HepG2 (cell line): Measurements from ENCODE around the gene ANLN. TPM values are rescaled to one million over a fixed set of nuclear protein-coding genes. Genes with fewer than 3 reads are reported as not detected.
A peak's percentile ranks its signal among the peaks of the same experiment; 100 is the strongest.

Experiments
- ATF7 ChIP-seq, 2 experiments: fragments of 450-650 bp in 1 of 2; sonication (generic) in 1 of 2; formaldehyde crosslinking in 1 of 2; IDR thresholded peaks; 2 replicates each; pipeline versions ENCODE4 v1.4.0 to v1.6.1; 2016 to 2020; ENCODE audit warnings: antibody characterized with exemption in 1 of 2, mild to moderate bottlenecking in 1 of 2, missing genetic modification reagents in 1 of 2
- E2F5 ChIP-seq: sonication (generic); formaldehyde crosslinking; conservative IDR thresholded peaks from 2 replicates; pipeline ENCODE4 v1.4.0; 2020; ENCODE audit warnings: missing genetic modification reagents
- GLI4 ChIP-seq: sonication (generic); formaldehyde crosslinking; IDR thresholded peaks from 2 replicates; pipeline ENCODE4 v1.5.1; 2020; ENCODE audit warnings: missing genetic modification reagents, mild to moderate bottlenecking, moderate library complexity, borderline replicate concordance
- HDAC1 ChIP-seq: sonication (generic); formaldehyde crosslinking; IDR thresholded peaks from 2 replicates; pipeline ENCODE4 v1.5.1; 2020; ENCODE audit warnings: mild to moderate bottlenecking, missing genetic modification reagents
- HNRNPK ChIP-seq: fragments of 200-400 bp; formaldehyde crosslinking; IDR thresholded peaks from 2 replicates; pipeline ENCODE4 v1.6.1; 2018; ENCODE audit warnings: low read length, low read depth, moderate library complexity, mild to moderate bottlenecking; ENCODE audit not compliant: poor library complexity, severe bottlenecking
- IKZF4 ChIP-seq: sonication (generic); formaldehyde crosslinking; IDR thresholded peaks from 2 replicates; pipeline ENCODE4 v1.5.1; 2020; ENCODE audit warnings: borderline replicate concordance, mild to moderate bottlenecking, low read depth, missing genetic modification reagents; ENCODE audit errors: not compliant biosample characterization
- KDM2A ChIP-seq: sonication (generic); formaldehyde crosslinking; IDR thresholded peaks from 2 replicates; pipeline ENCODE4 v1.4.0; 2020; ENCODE audit warnings: low read depth, missing genetic modification reagents, borderline replicate concordance
- MXD4 ChIP-seq: IDR thresholded peaks from 2 replicates; pipeline ENCODE4 v1.6.1; 2016; ENCODE audit warnings: mild to moderate bottlenecking, missing biosample characterization, missing genetic modification reagents
- NFE2L1 ChIP-seq: sonication (generic); formaldehyde crosslinking; IDR thresholded peaks from 2 replicates; pipeline ENCODE4 v1.4.0; 2020; ENCODE audit warnings: missing genetic modification reagents, mild to moderate bottlenecking, borderline replicate concordance
- RFXANK ChIP-seq: IDR thresholded peaks from 2 replicates; pipeline ENCODE4 v1.6.1; 2016
- SNAPC2 ChIP-seq: sonication (generic); formaldehyde crosslinking; IDR thresholded peaks from 2 replicates; pipeline ENCODE4 v1.8.1; 2022; ENCODE audit warnings: mild to moderate bottlenecking, missing genetic modification reagents
- TAF15 ChIP-seq: fragments of 200-400 bp; formaldehyde crosslinking; IDR thresholded peaks from one replicate; pipeline ENCODE4 v1.6.1; 2018; ENCODE audit warnings: mild to moderate bottlenecking, low read depth, low read length; ENCODE audit not compliant: poor library complexity, severe bottlenecking
- TRIM24 ChIP-seq: sonication (generic); formaldehyde crosslinking; IDR thresholded peaks from 2 replicates; pipeline ENCODE4 v1.8.0; 2022; ENCODE audit warnings: mild to moderate bottlenecking, missing genetic modification reagents
- XRCC5 ChIP-seq: fragments of 200-400 bp; formaldehyde crosslinking; optimal IDR thresholded peaks from 2 replicates; pipeline ENCODE3; 2017; ENCODE audit warnings: mild to moderate bottlenecking, low read length
- ZBTB46 ChIP-seq: sonication (generic); formaldehyde crosslinking; IDR thresholded peaks from 2 replicates; pipeline ENCODE4 v1.4.0; 2020; ENCODE audit warnings: mild to moderate bottlenecking, missing genetic modification reagents, borderline replicate concordance
- ZFP82 ChIP-seq: sonication (generic); formaldehyde crosslinking; IDR thresholded peaks from 2 replicates; pipeline ENCODE4 v1.5.1; 2020; ENCODE audit warnings: mild to moderate bottlenecking, missing genetic modification reagents, borderline replicate concordance
- ZNF234 ChIP-seq: sonication (generic); formaldehyde crosslinking; conservative IDR thresholded peaks from 2 replicates; pipeline ENCODE4 v1.5.1; 2020; ENCODE audit warnings: mild to moderate bottlenecking, missing genetic modification reagents
- ZNF256 ChIP-seq: sonication (generic); formaldehyde crosslinking; conservative IDR thresholded peaks from 2 replicates; pipeline ENCODE4 v1.4.0; 2020; ENCODE audit warnings: missing genetic modification reagents
- ZNF746 ChIP-seq: sonication (generic); formaldehyde crosslinking; IDR thresholded peaks from 2 replicates; pipeline ENCODE4 v1.8.0; 2022; ENCODE audit warnings: mild to moderate bottlenecking, missing genetic modification reagents
- ZNF782 ChIP-seq: sonication (generic); formaldehyde crosslinking; IDR thresholded peaks from 2 replicates; pipeline ENCODE4 v1.4.0; 2020; ENCODE audit warnings: missing genetic modification reagents, mild to moderate bottlenecking, borderline replicate concordance
- ZSCAN20 ChIP-seq: sonication (generic); formaldehyde crosslinking; IDR thresholded peaks from 2 replicates; pipeline ENCODE4 v1.4.0; 2020; ENCODE audit warnings: missing genetic modification reagents, mild to moderate bottlenecking, borderline replicate concordance
- polyA plus RNA-seq, 8 experiments: library from polyadenylated mRNA; depleted of rRNA in 3 of 8; stranded (reverse) in 7 of 8; unstranded in 1 of 8; fragments of >200 nt; fragmentation: Illumina TruSeq in 4 of 8; extraction: Trizol in 4 of 8; gene quantifications; 2 replicates each; pipeline versions ENCODE4 v1.2.1 to v1.2.3, GENCODE V29; 2011 to 2016; ENCODE audit warnings: low read depth in 4 of 8, missing spikeins in 1 of 8, mixed read lengths in 1 of 8; ENCODE audit not compliant: insufficient read depth in 1 of 8
- total RNA-seq, 5 experiments: library from RNA; depleted of rRNA; stranded (reverse); fragments of >200 nt; fragmentation: Illumina TruSeq; extraction: Trizol; gene quantifications; 2 replicates each; pipeline ENCODE4 v1.2.3, GENCODE V29; 2016; ENCODE audit warnings: low read depth in 1 of 5
- TF ChIP-seq, protein P1 (sequence below): sonication (generic); formaldehyde crosslinking; IDR thresholded peaks from 2 replicates; pipeline ENCODE4 v1.8.0; 2022; ENCODE audit warnings: missing genetic modification reagents, mild to moderate bottlenecking, borderline replicate concordance
- TF ChIP-seq, protein P2 (sequence below): sonication (generic); formaldehyde crosslinking; IDR thresholded peaks from 2 replicates; pipeline ENCODE4 v1.8.1; 2023; ENCODE audit warnings: mild to moderate bottlenecking, moderate library complexity, missing genetic modification reagents

ANLN gene
- total and polyA plus RNA-seq, 2 of the 13 experiments (the other 11 are each of a cell fraction or from before 2014, with no cell fraction given): 20.0 to 72.0 TPM

GRCh38 chr7:36366718-36367560 lies 22.7 kb upstream of the ANLN start (continued):
- no peak for TF ChIP-seq HNRNPK
- no peak; the same call in 1 of the 2 replicates for TF ChIP-seq ZNF782 (CRISPR knock-in tag)
- peak; percentile 61; the same call in 1 of the 2 replicates for TF ChIP-seq ZNF746 (CRISPR knock-in tag)
- TF ChIP-seq, protein P1, sequence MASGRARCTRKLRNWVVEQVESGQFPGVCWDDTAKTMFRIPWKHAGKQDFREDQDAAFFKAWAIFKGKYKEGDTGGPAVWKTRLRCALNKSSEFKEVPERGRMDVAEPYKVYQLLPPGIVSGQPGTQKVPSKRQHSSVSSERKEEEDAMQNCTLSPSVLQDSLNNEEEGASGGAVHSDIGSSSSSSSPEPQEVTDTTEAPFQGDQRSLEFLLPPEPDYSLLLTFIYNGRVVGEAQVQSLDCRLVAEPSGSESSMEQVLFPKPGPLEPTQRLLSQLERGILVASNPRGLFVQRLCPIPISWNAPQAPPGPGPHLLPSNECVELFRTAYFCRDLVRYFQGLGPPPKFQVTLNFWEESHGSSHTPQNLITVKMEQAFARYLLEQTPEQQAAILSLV (CRISPR knock-in tag): peak; percentile 88
- TF ChIP-seq IKZF4 (CRISPR knock-in tag): peak; percentile 37
- no peak for TF ChIP-seq NFE2L1 (CRISPR knock-in tag)
- peak; percentile 71; the same call in 1 of the 2 replicates for TF ChIP-seq SNAPC2 (CRISPR knock-in tag)
- TF ChIP-seq XRCC5: peak; percentile 97
- TF ChIP-seq ZNF234: peak; percentile 62; the same call in 1 of the 2 replicates
- no peak for TF ChIP-seq ZBTB46 (CRISPR knock-in tag)
- TF ChIP-seq E2F5 (CRISPR knock-in tag): peak; percentile 83
- 0 out of 2 replicates have a peak, but pooled peaks have one; percentile 38 for TF ChIP-seq MXD4 (CRISPR knock-in tag)
- no peak for TF ChIP-seq ZNF256 (CRISPR knock-in tag)
- peak; percentile 89 for TF ChIP-seq HDAC1 (CRISPR knock-in tag)
- TF ChIP-seq KDM2A (CRISPR knock-in tag): peak; percentile 94
- no peak for TF ChIP-seq TAF15
- TF ChIP-seq GLI4 (CRISPR knock-in tag): no peak
- peak; percentile 38; the same call in 1 of the 2 replicates for TF ChIP-seq ZFP82 (CRISPR knock-in tag)
- no peak for TF ChIP-seq TRIM24 (CRISPR knock-in tag)
- TF ChIP-seq, protein P2, sequence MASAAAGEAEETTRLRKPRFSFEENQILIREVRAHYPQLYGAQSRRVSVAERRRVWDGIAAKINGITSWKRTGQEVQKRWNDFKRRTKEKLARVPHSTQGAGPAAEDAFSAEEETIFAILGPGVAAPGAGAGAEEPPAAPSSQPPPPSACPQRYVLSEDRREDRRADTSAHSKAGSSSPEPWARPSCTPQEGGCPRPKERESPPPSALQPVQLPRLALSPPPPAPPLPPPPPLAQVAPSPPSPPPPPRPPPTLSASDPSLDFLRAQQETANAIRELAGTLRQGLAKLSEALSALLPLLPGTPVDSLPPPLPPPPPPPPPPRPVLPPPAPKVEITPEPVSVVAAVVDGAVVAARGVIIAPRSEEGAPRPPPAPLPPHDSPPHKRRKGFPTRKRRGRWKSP: peak; percentile 99
- no peak for TF ChIP-seq ATF7 (IDR thresholded peaks at IDR 0.05)
- peak; percentile 62; the same call in 1 of the 2 replicates for TF ChIP-seq ATF7 (CRISPR knock-in tag; IDR thresholded peaks at IDR 0.05)
- TF ChIP-seq ZSCAN20 (CRISPR knock-in tag): no peak
- TF ChIP-seq RFXANK: 0 out of 2 replicates have a peak, but pooled peaks have one; percentile 58
